HuH-7 (cell line): ENCODE measurements around the gene TTC21A.
A peak's percentile ranks its signal among the peaks of the same experiment; 100 is the strongest.
"Not testable (repeated sequence)": the region's sequence is repeated elsewhere in the genome, so short reads cannot be mapped to it uniquely, and the experiment has no call there.

Experiments
- DNase-seq: peaks from one replicate; pipeline ENCODE4 v3.0.0; 2011; ENCODE audit warnings: low spot score

Gene TTC21A

GRCh38 chr3:39149498-39150147, 42.1 kb downstream of the TTC21A start:
- DNase-seq = no peak

GRCh38 chr3:39150148-39150802, 42.8 kb downstream of the TTC21A start:
- DNase-seq = no peak

GRCh38 chr3:39150803-39151631, 43.5 kb downstream of the TTC21A start:
- no peak for DNase-seq

- DNase-seq = no peak
These were observed 46.4 kb downstream of the TTC21A start for GRCh38 chr3:39153977-39154279.

GRCh38 chr3:39154280-39155021, 47.0 kb downstream of the TTC21A start:
- peak; percentile 90 for DNase-seq

- no peak for DNase-seq
These were observed 48.9 kb downstream of the TTC21A start for GRCh38 chr3:39156421-39156820.

- no peak for DNase-seq
These were observed 49.9 kb downstream of the TTC21A start for GRCh38 chr3:39157359-39157758.

GRCh38 chr3:39158148-39158715, 50.8 kb downstream of the TTC21A start:
- DNase-seq = no peak

GRCh38 chr3:39164414-39164813, 56.9 kb downstream of the TTC21A start:
- no peak for DNase-seq

- DNase-seq = no peak
These were observed 58.0 kb downstream of the TTC21A start for GRCh38 chr3:39165518-39165917.

- DNase-seq = no peak
These were observed 58.7 kb downstream of the TTC21A start for GRCh38 chr3:39166134-39166710.

GRCh38 chr3:39166932-39167532, 59.6 kb downstream of the TTC21A start:
- no peak for DNase-seq

- DNase-seq = no peak
These were observed 60.8 kb downstream of the TTC21A start for GRCh38 chr3:39168156-39168780.

GRCh38 chr3:39169712-39170111, 62.2 kb downstream of the TTC21A start:
- DNase-seq = no peak

GRCh38 chr3:39170461-39170860, 63.0 kb downstream of the TTC21A start:
- DNase-seq = no peak

GRCh38 chr3:39170877-39171276, 63.4 kb downstream of the TTC21A start:
- not testable (repeated sequence) for DNase-seq

- DNase-seq = no peak
These were observed 64.4 kb downstream of the TTC21A start for GRCh38 chr3:39171860-39172259.

- no peak for DNase-seq
These were observed 66.0 kb downstream of the TTC21A start for GRCh38 chr3:39173318-39174125.

- DNase-seq = no peak
These were observed 68.7 kb downstream of the TTC21A start for GRCh38 chr3:39176025-39176714.
